PC-9 (cell line): ENCODE results near the gene SIAH3. TPM values are rescaled to one million over a fixed set of nuclear protein-coding genes. Genes with fewer than 3 reads are reported as not detected.

Source experiments
- BruUV-seq: library from RNA; stranded (reverse); fragments of 400-500 nt; replicated peaks from 2 replicates; lab custom pipeline; 2021; lab: Mats Ljungman, UMichigan
- CTCF ChIA-PET: fragments of 300-600 bp; sonication (Branson Sonifier 250); formaldehyde crosslinking; loops from one replicate; lab custom pipeline; 2022; ENCODE audit warnings: antibody characterized with exemption; lab: Charles Lee
- POLR2A ChIA-PET: fragments of 300-600 bp; sonication (Branson Sonifier 250); formaldehyde crosslinking; loops from one replicate; lab custom pipeline; 2022; ENCODE audit warnings: antibody characterized with exemption; ENCODE audit not compliant: unreplicated experiment; lab: Charles Lee
- DNase-seq, 2 experiments: peaks; one replicate each; pipeline versions ENCODE4 v3.0.0 to v3.0.0-alpha.2; 2015 to 2022; ENCODE audit warnings: mixed read lengths in 1 of 2
- H2AFZ ChIP-seq: fragments of 200-600 bp; sonication (generic); 2 replicates; pipeline ENCODE4 v1.8.1; 2017; ENCODE audit warnings: antibody characterized with exemption
- H3F3A ChIP-seq: fragments of 200-600 bp; sonication (generic); 2 replicates; pipeline ENCODE4 v1.8.1; 2017; ENCODE audit warnings: antibody characterized with exemption, mild to moderate bottlenecking, low read depth; ENCODE audit not compliant: insufficient read depth
- H3K27ac ChIP-seq: fragments of 200-600 bp; sonication (generic); 2 replicates; pipeline ENCODE4 v1.6.1; 2016; ENCODE audit warnings: mixed run types
- H3K27me3 ChIP-seq: fragments of 200-600 bp; sonication (generic); 2 replicates; pipeline ENCODE4 v1.6.1; 2016; ENCODE audit warnings: low read depth, mixed run types; ENCODE audit not compliant: insufficient read depth
- H3K36me3 ChIP-seq: fragments of 200-600 bp; sonication (generic); 2 replicates; pipeline ENCODE4 v1.6.1; 2016; ENCODE audit warnings: low read depth, mixed run types
- H3K4me1 ChIP-seq: fragments of 200-600 bp; sonication (generic); replicated peaks from 2 replicates; pipeline ENCODE4 v1.6.1; 2016; ENCODE audit warnings: mixed run types; ENCODE audit not compliant: insufficient read depth
- H3K4me2 ChIP-seq: fragments of 200-600 bp; sonication (generic); 2 replicates; pipeline ENCODE4 v1.6.1; 2017; ENCODE audit warnings: mixed run types
- H3K4me3 ChIP-seq: fragments of 200-600 bp; sonication (generic); 2 replicates; pipeline ENCODE4 v1.6.1; 2016; ENCODE audit warnings: mixed run types
- H3K79me2 ChIP-seq: fragments of 200-600 bp; sonication (generic); 2 replicates; pipeline ENCODE4 v1.6.1; 2017; ENCODE audit warnings: low read depth, mixed run types
- H3K9me2 ChIP-seq: fragments of 200-600 bp; sonication (generic); 2 replicates; pipeline ENCODE4 v1.8.1; 2017; ENCODE audit warnings: mild to moderate bottlenecking; ENCODE audit not compliant: insufficient read depth
- H3K9me3 ChIP-seq: fragments of 200-600 bp; sonication (generic); 2 replicates; pipeline ENCODE4 v1.8.1; 2016; ENCODE audit warnings: low read depth; ENCODE audit not compliant: insufficient read depth
- H4K20me1 ChIP-seq: fragments of 200-600 bp; sonication (generic); 2 replicates; pipeline ENCODE4 v1.8.1; 2017; ENCODE audit not compliant: insufficient read depth
- EZH2 ChIP-seq: fragments of 200-600 bp; sonication (generic); IDR thresholded peaks from 2 replicates; pipeline ENCODE4 v1.8.0; 2017; ENCODE audit warnings: antibody characterized with exemption, low read depth
- intact Hi-C: fragments of 100-400 bp; cut with micrococcal nuclease; formaldehyde crosslinking; loops from one replicate; pipeline ENCODE4 v1.10.0; 2022; ENCODE audit not compliant: unreplicated experiment
- total RNA-seq: library from RNA; stranded (reverse); gene quantifications from 2 replicates; pipeline ENCODE4 v1.2.3, GENCODE V29; 2021
- TF ChIP-seq, protein P1 (sequence below): fragments of 200-600 bp; sonication (generic); conservative IDR thresholded peaks from 2 replicates; pipeline ENCODE4 v1.6.1; 2017; ENCODE audit warnings: mixed run types, antibody characterized with exemption, mild to moderate bottlenecking, moderate library complexity

SIAH3 gene
- total RNA-seq, 1 experiment from 2014 or later: not detected

DNA sequence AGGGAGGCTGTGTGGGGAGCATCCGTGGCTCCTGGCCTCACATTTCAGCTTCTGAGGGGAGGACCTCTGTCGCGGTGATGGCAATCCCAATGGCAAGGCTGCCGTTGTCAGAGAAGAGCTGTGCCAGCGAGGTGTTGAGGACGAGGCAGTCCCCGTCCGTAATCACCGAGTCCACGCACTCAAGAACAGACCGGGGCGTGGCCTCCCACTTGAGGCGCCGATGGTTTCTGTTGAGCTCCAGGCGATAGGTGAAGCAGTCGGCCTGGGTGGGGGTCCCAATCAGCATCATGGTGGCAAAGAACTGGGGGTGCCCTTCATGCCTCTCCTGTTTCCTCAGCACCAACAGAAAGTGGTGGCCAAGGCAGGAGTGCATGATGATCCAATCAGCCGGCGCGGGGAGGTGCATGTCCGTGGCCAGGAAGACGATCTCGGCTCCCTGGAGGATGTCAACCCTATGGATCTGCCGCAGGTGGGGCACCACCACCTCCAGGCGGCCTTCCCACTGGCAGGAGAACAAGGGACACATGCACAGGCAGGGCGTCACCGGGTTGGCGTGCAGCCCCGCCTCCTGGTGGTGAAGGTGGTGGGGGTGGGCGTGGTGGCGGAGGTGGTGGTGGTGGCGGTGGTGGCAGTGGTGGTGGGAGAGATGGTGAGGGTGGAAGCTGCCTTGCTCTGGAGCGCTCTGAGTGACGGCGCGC, 68.1 kb downstream of the SIAH3 start:
- no TSS peak for BruUV-seq
- intact Hi-C loops: no loop called here
- CTCF ChIA-PET: no interaction called here

DNA sequence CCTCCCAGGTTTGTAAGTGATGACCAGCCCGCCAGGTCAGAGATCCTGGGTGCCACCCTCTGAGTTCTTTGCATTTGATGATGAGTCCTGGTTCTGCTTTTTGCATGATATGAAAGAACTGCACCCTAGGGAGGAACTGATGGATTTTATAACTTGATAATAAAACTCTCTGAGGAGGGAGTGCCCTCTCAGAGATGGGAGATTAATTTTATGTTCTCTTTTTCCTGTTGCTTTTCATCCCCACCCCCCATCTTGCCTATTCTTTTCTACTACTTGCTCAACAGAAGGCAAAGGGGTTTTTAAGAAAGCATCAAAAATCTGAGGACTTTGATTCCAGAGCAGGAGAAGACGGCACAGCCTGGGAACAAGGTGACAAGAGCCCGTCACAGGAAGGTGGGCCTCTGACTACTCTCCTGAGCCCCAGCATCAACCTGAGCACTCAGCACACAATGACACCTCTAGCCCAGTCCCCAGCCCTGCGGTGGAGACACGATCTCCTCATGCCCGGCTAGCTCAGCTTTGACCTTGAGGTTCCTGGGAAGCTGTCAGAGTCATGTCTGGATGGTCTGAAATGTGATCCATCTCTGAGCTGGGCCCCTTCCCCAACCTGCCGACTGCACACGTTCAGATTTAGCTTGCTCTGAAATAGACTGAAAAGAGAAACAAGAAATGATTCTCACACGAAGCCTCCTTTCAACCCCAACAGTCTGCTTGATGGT, 69.1 kb downstream of the SIAH3 start:
- TF ChIP-seq, protein P1, sequence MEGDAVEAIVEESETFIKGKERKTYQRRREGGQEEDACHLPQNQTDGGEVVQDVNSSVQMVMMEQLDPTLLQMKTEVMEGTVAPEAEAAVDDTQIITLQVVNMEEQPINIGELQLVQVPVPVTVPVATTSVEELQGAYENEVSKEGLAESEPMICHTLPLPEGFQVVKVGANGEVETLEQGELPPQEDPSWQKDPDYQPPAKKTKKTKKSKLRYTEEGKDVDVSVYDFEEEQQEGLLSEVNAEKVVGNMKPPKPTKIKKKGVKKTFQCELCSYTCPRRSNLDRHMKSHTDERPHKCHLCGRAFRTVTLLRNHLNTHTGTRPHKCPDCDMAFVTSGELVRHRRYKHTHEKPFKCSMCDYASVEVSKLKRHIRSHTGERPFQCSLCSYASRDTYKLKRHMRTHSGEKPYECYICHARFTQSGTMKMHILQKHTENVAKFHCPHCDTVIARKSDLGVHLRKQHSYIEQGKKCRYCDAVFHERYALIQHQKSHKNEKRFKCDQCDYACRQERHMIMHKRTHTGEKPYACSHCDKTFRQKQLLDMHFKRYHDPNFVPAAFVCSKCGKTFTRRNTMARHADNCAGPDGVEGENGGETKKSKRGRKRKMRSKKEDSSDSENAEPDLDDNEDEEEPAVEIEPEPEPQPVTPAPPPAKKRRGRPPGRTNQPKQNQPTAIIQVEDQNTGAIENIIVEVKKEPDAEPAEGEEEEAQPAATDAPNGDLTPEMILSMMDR: no peak
- TF ChIP-seq EZH2: no peak
- Histone ChIP-seq H3K36me3 (no peaks in the 10 kb centered on the region), H3K27me3 (peaks cover 66% of the 10 kb centered on the region), H4K20me1 (no peaks in the 10 kb centered on the region), H3K4me1 (no peaks in the 10 kb centered on the region), H3K4me2 (no peak overlapping the region), H3K9me3 (no peaks in the 10 kb centered on the region), H2AFZ (no peak overlapping the region), H3K9me2 (no peaks in the 10 kb centered on the region), H3F3A (no peaks in the 10 kb centered on the region), H3K27ac (no peak overlapping the region), H3K79me2 (no peaks in the 10 kb centered on the region), H3K4me3 (no peak overlapping the region)
- no TSS peak for BruUV-seq
- DNase-seq: no peak
- ChIA-PET POLR2A (no interaction called here), CTCF (no interaction called here)
- intact Hi-C loops: no loop called here

More for the DNA sequence above, 68.1 kb downstream of the SIAH3 start:
- no peaks in the 10 kb centered on the region for H3K9me3 ChIP-seq
- no peaks in the 10 kb centered on the region for H3K36me3 ChIP-seq
- no peaks in the 10 kb centered on the region for H4K20me1 ChIP-seq
- H3F3A ChIP-seq: no peaks in the 10 kb centered on the region
- POLR2A ChIA-PET: no interaction called here
- no peak overlapping the region for H2AFZ ChIP-seq
- TF ChIP-seq, protein P1: no peak
- no peak for TF ChIP-seq EZH2
- H3K4me3 ChIP-seq: no peak overlapping the region
- H3K4me2 ChIP-seq: no peak overlapping the region
- H3K4me1 ChIP-seq: no peaks in the 10 kb centered on the region
- peaks cover 66% of the 10 kb centered on the region for H3K27me3 ChIP-seq
- DNase-seq: no peak
- H3K9me2 ChIP-seq: no peaks in the 10 kb centered on the region
- no peak overlapping the region for H3K27ac ChIP-seq
- H3K79me2 ChIP-seq: no peaks in the 10 kb centered on the region

DNA sequence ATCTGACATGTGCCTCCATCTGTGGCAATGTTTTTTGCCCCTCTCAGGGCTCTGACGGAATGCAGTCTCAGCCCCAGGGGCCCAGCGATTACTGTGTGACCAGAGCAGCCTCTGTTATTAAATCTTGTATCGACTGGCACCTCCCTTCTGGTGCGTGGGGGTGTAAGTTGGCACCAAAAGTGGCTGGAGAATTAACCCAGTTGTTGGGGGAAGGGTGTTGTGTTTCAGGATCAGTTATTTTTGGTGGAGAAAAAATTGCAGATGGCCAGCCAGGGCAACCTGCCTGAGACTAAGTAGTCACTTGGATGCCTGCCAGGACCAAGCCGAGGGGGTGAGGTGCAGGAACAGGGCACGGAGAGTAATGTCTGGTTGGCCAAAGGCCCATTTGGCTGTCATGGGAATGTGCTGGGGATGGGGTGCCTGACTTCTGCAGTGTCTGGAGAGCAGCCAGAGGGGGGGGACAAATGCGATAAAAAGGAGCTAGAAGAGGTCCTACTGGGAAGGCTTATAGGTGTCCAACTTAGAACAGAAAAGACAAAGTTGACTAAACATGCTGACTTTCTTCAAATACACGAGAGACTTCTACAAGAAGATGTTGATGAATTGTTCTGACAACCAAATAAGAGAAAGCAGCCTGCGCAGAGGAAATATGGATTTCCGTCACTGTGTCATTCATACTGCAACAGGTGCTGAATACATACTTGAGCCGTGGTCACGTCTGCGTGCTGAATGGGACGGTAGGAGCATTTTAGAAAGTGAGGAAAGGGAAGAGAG, 69.8 kb downstream of the SIAH3 start:
- Histone ChIP-seq H3K27me3 (peaks cover 66% of the 10 kb centered on the region), H3K4me3 (no peak overlapping the region), H3K79me2 (no peaks in the 10 kb centered on the region), H3K9me2 (no peaks in the 10 kb centered on the region), H3K9me3 (no peaks in the 10 kb centered on the region), H3F3A (no peaks in the 10 kb centered on the region), H3K36me3 (no peaks in the 10 kb centered on the region), H3K4me2 (no peak overlapping the region), H2AFZ (no peak overlapping the region), H3K27ac (no peak overlapping the region), H3K4me1 (no peaks in the 10 kb centered on the region), H4K20me1 (no peaks in the 10 kb centered on the region)
- BruUV-seq: no TSS peak
- intact Hi-C loops: no loop called here
- ChIA-PET POLR2A (no interaction called here), CTCF (no interaction called here)
- TF ChIP-seq EZH2: no peak
- TF ChIP-seq, protein P1: no peak
- DNase-seq: no peak
